ENCODE measurements around the gene TERB1.
"Not testable (repeated sequence)": the region's sequence is repeated elsewhere in the genome, so short reads cannot be mapped to it uniquely, and the experiment has no call there.

Gene TERB1

GRCh38 chr16:66814734-66815133 lies 13.3 kb upstream of the TERB1 start:
- no peak for DNase-seq

- DNase-seq = no peak
These were observed 9.7 kb upstream of the TERB1 start for GRCh38 chr16:66811043-66811442.

DNA sequence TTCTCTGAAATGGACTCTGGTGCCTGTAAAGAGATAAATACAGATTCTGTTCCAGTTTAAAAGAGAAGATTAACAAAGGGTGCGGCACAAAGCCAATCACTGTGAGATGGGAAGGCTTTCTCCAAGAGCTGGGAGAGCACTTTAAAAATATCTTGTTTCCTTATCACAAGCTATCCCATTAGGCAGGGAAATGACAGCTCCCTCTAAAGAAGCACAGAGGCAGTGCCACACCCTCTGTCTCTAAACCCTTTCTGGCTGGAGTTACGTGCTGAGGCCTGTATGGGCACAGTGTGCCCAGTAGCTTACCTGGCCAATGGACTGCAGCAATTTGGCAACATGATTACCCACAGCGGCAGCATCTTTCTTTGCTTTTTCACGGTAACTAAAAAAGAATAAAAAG lies 9.0 kb upstream of the TERB1 start:
- no peak for DNase-seq

DNA sequence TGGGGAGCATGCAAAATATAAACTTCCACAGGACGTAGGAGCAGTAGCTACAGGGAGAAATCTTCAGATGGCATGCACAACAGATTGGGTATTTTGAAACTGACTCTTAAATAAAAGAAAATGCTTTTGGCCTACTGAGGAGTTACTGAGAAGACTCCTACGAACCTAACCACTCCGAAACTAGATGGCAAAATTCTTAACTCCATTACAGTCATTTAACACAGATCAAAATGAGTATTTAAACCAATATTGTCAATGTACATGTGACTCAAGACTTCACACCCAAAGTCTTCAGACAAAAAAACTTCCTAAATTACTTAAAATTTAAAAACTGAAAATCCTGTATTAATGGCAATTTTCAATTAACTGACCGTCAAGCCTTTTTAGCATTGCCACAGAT lies 8.4 kb upstream of the TERB1 start:
- DNase-seq = no peak

DNA sequence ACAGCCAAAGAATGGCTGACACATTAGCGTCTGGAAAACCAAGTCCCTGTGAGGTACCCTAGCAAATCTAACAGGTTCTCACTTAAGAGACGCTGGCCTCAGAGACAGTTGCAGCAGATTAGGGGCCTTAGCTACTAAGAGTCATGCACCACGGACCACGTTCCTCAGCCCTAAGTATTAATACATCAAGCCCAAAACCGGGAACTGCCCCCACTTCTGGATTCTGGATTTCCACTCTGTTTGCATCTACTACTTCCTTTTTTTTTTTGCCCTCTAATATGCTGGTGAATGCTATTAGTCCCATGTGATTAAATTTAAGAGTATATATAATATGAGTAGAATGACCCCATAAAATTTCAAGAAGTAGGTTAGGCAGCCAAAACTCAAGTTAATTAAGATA lies 775 bp upstream of the TERB1 start:
- peak; percentile 60 to 64 for DNase-seq

DNA sequence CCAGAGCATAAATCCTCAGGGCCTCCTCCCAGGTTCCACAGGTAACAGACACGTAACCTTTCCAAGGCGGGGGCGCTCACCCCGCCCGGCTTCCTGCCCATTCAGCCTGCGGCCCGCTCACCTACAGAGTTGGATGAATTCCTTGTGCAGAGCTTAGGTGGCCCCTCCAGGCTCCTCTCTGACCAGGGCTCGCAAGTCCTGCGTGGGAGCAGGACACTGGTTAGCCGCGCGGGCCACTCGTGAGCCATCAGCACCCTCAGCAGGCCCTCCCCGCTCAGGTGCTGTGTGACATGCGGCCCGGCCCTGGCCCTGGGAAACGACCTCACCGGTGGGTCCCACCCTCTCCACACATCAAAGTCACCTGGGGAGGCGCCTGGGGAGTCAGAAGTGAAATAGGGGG lies 528 bp downstream of the TERB1 start:
- no peak for DNase-seq

DNA sequence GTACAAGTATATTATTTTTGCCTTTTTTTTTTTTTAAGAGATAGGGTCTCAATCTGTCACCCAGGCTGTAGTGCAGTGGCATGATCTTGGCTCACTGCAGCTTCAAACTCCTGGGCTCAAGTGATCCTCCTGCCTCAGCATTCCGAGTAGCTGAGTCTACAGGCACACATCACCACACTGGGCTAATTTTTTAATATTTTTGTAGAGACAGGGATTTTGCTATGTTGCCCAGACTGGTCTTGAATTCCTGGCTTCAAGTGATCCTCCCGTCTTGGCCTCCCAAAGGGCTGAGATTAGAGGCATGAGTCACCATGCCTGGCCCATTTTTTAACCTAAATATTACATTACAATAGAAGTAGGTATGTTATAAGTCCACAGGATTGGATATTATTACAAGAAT lies 3.2 kb downstream of the TERB1 start:
- no peak for DNase-seq

- DNase-seq = not testable (repeated sequence)
These were observed 7.4 kb downstream of the TERB1 start for GRCh38 chr16:66793984-66794383.

DNA sequence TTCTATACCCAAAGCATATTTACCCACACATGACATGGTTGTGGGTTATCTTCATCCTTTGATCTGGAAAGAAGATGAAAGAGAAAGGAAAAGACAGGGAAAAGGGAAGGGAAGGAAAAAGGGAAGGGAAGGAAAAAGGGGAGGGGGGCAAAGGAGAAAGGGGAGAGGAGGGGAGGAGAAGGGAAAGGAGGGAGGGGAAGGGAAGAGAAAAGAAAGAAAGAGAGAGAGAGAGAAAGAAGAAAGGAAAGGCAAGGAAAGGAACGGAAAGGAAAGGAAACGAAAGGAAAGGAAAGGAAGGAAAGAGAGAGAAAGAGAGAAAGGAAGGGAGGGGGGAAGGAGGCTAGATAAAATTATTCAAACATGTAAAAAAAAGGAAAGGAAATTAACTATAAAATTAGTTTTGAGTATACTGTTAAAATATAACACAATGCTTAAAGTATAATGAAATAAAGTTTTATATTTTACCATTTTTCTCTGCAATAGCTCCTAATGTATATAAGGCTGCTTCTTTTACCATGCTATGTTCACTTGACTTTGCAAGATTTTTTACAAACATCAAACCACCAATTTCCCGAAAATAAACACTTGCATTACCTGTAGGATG lies 11.2 kb downstream of the TERB1 start:
- no peak for DNase-seq

GRCh38 chr16:66787427-66787826 lies 14.0 kb downstream of the TERB1 start:
- DNase-seq = no peak

- no peak for DNase-seq
These were observed 14.8 kb downstream of the TERB1 start for GRCh38 chr16:66786551-66786950.

DNA sequence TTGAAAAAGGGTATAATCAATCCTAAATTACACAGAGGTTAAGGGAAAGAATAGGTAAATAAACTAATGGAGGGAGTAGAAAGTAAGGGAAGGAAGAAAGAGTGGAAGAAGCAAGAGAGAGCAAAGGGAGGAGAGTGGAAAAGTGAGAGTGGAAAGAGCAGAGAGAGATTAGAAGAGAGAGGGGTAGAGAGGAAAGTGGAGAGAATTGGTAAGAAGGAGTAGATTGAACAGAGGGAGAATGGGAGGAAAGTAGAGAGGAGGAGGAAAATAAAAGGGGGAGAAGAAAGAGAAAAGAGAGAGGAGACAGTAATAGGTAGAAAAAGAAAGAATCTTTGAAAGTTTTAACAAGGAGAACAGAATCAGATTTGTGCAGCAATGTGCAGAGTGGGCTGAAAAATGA lies 24.9 kb downstream of the TERB1 start:
- DNase-seq = no peak

DNA sequence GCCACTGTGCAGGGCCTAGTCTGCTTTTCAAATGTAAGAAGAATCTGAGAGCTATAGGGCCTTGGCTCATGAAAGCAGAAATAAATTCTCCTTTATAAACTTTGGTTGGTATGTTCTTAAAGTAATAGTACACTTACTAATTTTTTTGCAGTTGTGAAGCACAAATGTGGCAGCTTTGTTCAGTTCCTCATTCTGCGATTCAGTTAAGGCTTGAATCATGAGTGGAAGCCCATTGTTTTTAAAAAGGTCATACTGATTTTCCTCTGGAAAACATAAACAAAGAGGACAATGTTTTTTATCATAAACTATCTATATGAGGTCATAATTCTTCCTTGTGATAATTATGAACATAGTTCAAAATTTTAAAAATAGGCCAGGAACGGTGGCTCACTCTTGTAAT lies 26.4 kb downstream of the TERB1 start:
- DNase-seq = no peak

DNA sequence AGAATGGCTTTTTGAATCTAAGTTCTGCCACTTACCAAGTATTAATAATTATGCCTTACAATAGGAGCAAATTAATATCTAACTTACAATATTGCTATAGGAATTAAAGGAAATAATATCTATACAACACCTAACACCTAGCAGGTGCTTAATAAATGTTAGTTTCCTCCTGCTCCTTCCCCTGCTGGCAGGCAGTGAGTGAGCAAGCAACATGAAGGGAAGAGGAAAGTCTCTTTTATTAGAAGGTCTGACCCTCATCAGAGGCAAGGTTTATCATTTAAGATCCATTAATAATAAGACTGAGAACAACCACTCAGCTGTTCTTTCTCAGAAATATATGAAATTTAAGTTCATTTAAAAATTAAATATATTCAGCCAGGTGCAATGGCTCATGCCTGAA lies 43.3 kb downstream of the TERB1 start:
- no peak for DNase-seq

DNA sequence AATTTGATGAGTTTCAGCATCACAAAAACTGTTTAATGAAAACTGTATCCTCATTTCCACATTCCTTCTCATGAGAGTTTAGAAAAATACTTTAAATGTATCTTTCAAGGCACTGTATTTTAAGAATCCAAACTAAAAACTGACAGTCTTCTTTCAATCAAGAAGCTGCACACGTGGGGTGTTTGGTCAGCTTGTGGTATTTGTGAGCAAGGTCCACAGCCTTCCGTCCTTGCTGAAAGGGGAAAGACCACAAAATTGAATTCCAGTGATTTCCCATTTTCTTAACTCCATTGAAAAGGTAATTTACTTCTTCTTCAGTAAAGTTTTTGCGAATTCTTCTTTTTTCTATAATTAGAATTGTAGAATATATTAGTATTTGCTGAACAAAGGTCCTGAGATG lies 46.6 kb downstream of the TERB1 start:
- DNase-seq = no peak

DNA sequence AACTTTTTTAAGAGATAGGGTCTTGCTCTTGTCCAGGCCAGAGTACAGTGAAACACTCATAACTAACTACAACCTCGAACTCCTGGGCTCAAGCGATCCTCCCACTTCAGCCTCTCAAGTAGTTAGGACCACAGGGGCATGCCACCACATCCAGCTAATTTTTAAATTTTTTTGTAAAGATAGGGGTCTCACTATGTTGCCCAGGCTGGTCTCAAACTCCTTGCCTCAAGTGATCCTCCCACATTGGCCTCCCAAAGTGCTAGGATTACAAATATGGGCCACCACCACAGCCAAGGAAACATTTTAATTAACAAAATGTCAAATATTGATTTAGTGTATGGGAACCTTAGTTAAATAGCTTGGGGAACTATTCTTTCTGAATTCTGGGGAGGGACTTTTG lies 47.2 kb downstream of the TERB1 start:
- DNase-seq = no peak

- DNase-seq = no peak
These were observed 48.4 kb downstream of the TERB1 start for GRCh38 chr16:66752958-66753357.

- DNase-seq = no peak
These were observed 49.0 kb downstream of the TERB1 start for GRCh38 chr16:66752379-66752778.

DNA sequence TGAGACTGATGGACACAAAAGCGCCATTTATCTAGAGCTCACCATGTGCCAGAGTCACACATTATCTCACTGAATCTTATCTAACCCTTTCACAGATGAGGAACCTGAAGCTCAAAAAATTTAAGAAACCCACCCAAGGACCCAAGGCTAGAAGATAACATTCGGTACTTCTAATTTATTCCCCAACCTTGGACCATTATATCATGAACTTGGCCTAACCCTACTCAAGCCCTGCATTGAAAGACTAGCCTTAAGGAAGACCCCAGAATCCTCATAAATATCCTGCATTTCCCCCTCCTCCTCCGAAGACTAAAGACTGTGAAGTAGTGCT lies 49.4 kb downstream of the TERB1 start:
- no peak for DNase-seq

DNA sequence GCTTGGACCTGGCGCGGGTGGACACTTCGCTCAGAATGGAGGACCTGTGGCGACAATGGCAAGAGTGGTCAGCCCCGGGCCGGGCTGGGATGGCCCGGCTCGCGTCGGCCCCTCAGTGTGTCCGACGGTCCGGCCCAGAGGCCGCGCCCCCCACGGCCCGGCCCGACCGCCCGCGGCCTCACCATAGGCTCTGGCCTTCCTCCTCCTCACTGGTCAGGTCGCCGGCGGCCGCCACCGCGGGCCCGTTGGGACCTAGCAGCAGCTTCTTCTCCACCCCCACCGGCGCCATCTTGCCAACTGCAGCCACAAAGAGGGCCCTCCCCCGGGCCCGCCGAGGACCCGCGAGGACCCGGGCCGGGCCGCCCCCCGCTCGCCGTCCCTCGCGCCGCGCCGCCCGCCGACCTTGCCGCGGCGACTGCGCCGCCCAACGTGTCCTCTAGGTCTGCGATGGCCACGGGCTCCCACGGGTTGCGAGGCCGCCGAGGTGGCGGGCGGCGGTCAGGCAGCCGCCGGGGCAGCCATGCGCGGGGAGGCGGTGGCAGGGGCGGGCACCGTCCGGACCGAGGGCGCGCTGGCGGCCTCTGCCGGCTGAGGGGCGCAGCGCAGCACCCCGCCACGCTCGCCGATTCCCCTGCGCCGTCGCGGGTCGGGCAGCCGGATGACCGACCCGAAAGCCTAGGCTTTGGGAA lies 49.9 kb downstream of the TERB1 start, which contains the start of gene DYNC1LI2:
Gene DYNC1LI2, minus strand, starts transcription at position 307 of the 689 bp plus-strand sequence. Its CDS starts 18 bp downstream, at position 289.
- DNase-seq = peak; percentile 71 to 85

- DNase-seq = no peak
These were observed 50.4 kb downstream of the TERB1 start for GRCh38 chr16:66751053-66751302.

DNA sequence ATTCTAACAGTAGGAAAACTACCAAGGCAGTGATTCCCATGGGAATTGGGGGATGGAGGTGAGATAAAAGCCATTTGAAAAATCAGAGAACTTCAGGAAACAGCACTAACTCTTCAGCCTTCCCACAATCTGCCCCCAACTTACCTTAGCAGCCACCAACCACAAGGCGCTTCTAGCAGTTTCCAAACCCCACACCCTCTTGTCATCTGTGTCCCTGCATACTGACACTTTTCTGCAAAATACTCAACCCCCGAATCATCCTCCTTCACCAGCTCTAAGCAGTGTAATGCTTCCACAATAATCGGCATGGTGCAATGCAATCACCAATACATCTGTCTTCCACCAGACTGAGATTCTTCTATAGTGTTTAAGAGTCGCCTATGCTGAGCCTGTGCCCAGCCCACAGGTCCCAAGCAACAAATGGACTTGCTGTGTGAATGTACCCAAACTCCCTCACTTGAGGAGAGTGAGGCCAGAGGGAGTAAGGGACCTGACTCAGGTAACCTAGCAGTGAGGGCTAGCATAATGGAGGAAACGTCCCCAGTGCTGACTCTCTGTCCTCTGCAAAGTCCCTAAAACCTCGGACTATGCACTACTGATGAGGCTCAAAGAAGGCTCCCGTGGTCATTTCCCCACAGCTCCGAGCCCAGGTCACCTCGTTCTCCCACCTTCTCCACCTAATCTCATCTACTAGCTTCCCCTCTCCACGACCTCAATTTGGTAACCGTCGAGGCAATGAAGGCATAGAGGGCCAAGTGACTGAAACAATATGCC lies 50.9 kb downstream of the TERB1 start:
- DNase-seq = no peak

GRCh38 chr16:66746682-66747081 lies 54.7 kb downstream of the TERB1 start:
- DNase-seq = peak; percentile 95 to 97

DNA sequence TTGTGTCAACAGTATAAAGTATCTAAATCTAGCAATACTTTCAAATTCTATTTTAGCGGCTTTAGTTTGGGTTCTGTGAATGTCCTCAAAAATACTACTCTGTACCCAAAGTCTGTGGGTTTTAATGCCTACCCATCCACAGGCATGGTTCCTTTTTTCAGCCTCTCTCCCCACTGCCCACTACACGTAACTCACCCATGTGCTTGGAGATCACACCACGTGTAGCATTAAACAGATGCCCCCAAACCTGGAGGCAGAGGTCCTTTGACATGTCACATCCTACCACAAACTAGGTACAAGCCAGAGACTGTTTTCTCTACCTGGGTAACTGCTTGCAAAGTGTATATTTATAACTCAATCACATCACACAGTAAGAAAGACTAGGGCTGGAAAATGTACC lies 55.3 kb downstream of the TERB1 start:
- DNase-seq = peak in 1 of 2 donors; percentile 17

Data from inflammatory macrophage (primary cell).